Retina (tissue), 1 donor: ENCODE measurements around the gene PGC.

ENCODE experiments used
- DNase-seq: peaks from one replicate; pipeline ENCODE4 v3.0.0-alpha.2; 2016

The PGC gene

DNA sequence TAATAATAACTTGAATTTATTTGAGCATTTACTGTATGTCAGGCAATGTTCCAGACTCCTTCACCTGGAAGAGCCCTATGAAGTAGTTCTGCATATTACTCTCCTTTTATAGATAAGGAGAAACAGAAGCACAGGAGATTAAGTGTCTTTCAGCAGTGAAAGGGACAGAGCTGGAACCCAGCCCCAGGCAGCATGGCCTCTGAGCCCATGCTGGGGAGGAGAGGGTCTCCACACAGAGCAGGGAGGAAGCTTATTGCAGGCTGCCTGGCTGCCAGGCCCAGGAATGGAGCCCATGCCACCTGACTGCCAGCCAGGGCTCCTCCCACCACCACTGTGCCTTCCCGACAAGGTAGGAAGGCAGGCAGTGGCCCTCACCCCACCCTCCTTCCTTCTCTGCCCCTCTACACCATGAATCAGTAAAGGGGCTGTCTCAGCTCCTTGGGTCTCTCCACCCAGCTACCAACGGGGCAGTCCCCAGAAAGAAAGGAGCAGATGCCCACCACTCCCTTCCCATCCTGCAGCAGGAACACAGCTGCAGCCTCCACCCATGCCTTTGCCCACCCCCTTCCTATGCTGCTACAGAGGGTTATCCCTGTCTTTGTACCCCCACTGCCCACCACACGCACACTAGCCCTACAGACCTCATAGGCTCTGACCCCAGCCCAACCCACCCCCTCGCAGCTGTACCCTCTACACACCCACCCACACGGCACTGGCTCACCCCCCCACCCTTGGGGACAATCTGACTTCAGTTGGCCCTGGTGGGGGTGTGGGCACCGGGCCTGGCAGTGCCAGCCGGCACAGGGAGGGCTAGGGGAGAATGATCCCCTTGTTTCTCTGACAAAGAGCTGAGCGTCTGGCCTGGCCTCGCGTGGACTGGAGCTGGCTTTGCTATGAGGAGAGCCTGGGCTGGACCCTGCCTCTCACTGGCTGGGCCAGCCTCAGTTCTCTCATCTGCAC lies 53.6 kb downstream of the PGC start:
- DNase-seq = no peak

DNA sequence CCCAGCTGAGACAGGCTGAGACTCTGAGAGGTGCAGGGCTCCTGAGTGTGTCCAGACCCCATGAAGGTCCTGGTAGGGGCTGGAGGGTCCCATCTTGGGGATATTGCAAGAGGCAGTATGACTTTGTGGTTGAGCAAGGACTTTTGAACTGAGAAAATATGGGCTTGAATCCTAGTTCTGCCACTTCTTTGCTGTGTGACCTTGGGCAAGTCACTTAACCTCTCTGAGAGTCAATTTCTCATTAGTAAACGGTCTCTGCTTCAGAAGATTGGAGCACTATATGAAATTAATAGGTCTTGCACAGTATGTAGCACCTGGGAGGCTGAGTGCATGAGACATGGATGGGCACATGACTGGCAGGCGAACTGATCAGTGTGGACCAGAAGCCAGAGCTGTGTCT lies 54.5 kb downstream of the PGC start:
- DNase-seq = no peak

DNA sequence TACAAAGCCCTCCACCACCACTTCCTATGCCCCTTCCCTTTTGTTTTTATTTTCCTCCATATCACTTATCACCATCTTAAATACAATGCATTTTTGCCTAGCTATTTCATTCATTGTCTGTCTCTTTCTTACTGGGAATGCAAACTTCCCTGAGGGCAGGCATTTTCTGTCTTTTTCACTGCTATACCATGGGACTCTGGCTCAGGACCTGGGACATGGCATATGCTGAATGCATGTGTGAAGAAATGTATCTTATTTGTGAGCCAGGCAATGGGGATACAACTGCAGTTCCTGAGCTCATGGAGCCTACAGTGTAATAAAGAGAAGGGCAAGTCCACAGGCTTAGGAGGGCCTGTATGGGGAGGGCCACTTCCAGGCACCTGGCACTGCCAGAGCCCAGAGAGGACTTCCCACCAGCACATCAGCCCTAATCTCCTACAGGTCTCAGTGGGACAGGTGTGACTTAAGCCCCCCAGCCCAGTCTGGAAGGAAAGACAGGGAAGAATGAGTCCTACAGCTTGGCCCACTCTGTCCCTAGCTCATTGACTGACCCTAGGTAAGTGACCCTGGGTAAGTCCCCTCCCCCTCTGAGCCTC lies 55.0 kb downstream of the PGC start:
- DNase-seq = no peak

DNA sequence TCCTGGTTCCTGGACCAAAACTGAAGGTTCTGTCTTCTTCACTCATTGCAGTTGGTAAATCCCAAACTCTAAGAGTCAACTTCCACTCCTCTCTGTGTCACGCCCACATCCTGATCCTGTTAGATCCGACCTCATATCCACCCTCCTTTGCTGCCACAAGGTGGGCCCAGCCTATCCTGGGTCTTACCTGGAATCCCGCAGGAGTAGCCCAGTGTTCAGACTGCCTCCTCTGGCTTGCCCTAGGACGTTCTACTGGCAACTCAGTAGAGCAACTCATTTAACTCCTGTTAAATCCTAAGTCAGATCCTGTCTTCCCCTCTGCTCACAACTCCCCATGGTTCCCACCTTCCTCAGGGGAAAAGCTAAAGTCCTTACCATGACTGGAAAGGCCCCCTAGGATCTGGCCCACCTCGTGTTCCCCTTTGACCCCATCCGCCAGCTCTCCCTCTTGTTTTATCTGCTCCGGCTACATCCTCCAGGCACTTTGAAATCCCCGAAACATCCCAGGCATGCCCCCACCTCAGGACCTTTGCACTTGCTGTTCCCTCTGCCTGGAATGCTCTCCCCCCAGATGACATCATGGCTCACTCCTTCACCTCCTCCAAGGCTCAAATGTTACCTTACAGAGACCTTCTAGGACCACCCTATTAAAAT lies 55.6 kb downstream of the PGC start:
- no peak for DNase-seq

GRCh38 chr6:41690541-41691330 lies 56.5 kb downstream of the PGC start:
- DNase-seq = no peak

DNA sequence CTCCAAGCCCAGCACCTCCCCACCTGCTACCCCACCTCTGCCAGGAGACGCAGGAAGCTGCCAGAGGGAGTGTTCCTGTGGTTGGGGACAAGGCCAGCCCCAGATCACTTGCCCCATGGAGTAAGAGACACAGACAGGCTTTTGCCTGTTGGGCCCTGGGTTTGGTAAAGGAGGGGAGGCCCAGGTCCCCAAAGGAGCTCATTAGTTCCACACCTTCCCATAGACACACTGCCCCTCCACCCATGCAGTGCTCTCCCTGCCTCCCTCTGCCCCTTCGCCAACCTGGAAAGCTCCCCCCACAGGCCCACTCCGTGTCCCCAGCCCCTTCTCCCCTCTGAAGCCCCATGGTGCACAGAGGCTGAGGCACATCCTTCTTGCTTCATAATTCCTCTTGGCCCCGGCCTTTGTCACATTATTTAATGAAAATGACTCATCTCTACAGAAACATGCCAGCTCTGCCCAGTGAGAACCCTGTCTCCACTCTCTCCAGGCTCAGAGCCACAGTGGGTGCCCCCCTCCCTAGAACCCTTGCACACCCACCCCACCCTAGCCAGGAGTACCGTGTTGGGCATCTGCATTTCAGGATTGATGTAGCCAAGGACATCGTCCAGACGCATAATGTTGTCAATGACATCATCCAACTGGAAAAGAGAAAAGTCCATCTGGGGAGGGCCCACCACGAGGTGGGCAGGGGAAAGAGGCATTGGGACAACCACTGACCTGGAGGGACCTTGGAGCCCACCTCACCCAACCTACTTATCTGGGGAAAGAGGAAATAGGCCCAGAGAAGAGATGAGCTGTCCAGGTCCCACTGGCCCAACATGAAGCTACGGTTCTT lies 57.8 kb downstream of the PGC start:
- no peak for DNase-seq

GRCh38 chr6:41688256-41688965 lies 58.8 kb downstream of the PGC start:
- DNase-seq = no peak

- no peak for DNase-seq
These were observed 59.6 kb downstream of the PGC start for GRCh38 chr6:41687501-41688175.
